Measurements from ENCODE around the gene EEFSEC. TPM values are rescaled to one million over a fixed set of nuclear protein-coding genes. Genes with fewer than 3 reads are reported as not detected.
A peak's percentile ranks its signal among the peaks of the same experiment; 100 is the strongest.

EEFSEC gene
- total and polyA plus RNA-seq, 2 of the 4 experiments (the other 2 are of a cell fraction), result 4.5 to 9.3 TPM

- Histone ChIP-seq H3K27me3 (ENCODE audit: control insufficient read depth, insufficient read depth, low read length) (no peaks in the 10 kb centered on the region), H2BK120ac (ENCODE audit: low read depth, low read length) (no peak overlapping the region), H2BK15ac (ENCODE audit: low read depth, low read length) (no peak overlapping the region), H3K9me1 (ENCODE audit: insufficient read depth, low read length) (peaks cover 10% of the 10 kb centered on the region; the same call in 1 of the 2 replicates), H4K91ac (ENCODE audit: insufficient read depth, low read depth, low read length) (no peak overlapping the region), H4K20me1 (ENCODE audit: insufficient read depth, low read length) (no peaks in the 10 kb centered on the region; the same call in 1 of the 2 replicates), H3K4me2 (ENCODE audit: low read depth, low read length) (no peak overlapping the region), H3K79me1 (ENCODE audit: low read depth in 1 of 2, low read length in 2 of 2) (no peaks in the 10 kb centered on the region), H4K8ac (ENCODE audit: low read depth in 2 of 2, low read length in 2 of 2) (no peak overlapping the region), H3K4me3 (ENCODE audit: insufficient read depth, low read depth, low read length) (no peak overlapping the region), H3K18ac (ENCODE audit: low read depth, low read length) (no peak overlapping the region), H2BK20ac (ENCODE audit: low read depth, low read length) (no peak overlapping the region), H3K14ac (replicated peaks; ENCODE audit: low read depth, low read length) (no peak overlapping the region; the same call in 1 of the 2 replicates), H2AK9ac (replicated peaks; ENCODE audit: low read depth, low read length, poor library complexity) (peak overlapping the region; percentile 77), H3K4ac (ENCODE audit: low read depth, low read length) (no peak overlapping the region), H2AK5ac (ENCODE audit: low read depth, low read length) (no peak overlapping the region), H3K36me3 (ENCODE audit: control insufficient read depth, insufficient read depth, low read length) (no peaks in the 10 kb centered on the region), H2BK5ac (ENCODE audit: low read depth, low read length, poor library complexity, severe bottlenecking) (no peak overlapping the region), H3K9ac (ENCODE audit: low read depth, low read length) (no peak overlapping the region), H3K56ac (ENCODE audit: extremely low read depth, insufficient read depth, low read length) (no peak overlapping the region), H3K4me1 (ENCODE audit: control insufficient read depth, insufficient read depth, low read length) (no peaks in the 10 kb centered on the region), H3K23ac (ENCODE audit: low read depth, low read length) (no peak overlapping the region), H3K9me3 (ENCODE audit: control insufficient read depth, insufficient read depth, low read length) (no peaks in the 10 kb centered on the region), H4K5ac (ENCODE audit: low read depth, low read length) (no peak overlapping the region), H3K27ac (ENCODE audit: insufficient read depth, low read length) (no peak overlapping the region), H2AFZ (replicated peaks; ENCODE audit: low read length, poor library complexity) (peak overlapping the region; percentile 25)
- POLR2A ChIA-PET (ENCODE audit: unreplicated experiment), result no interaction called here
- in situ Hi-C loops (cut with MboI; ENCODE audit: low sequenced_read_pairs), result no loop called here
- peak; percentile 49 for ATAC-seq (ENCODE audit: low read depth)
- TF ChIP-seq MAFK (IDR thresholded peaks at IDR 0.05; ENCODE audit: low read depth, low read length), result no peak
- TF ChIP-seq CHD1 (IDR thresholded peaks at IDR 0.05; ENCODE audit: low read depth, low read length), result no peak
- TF ChIP-seq USF2 (IDR thresholded peaks at IDR 0.05; ENCODE audit: low read depth, low read length), result peak; percentile 12; the same call in 1 of the 2 replicates
- no peak for TF ChIP-seq MAZ (IDR thresholded peaks at IDR 0.05; ENCODE audit: borderline replicate concordance, low read depth, low read length)
- CTCF ChIA-PET, result interaction anchor here (0.6 to 0.7 kb wide), 2 partner anchors 107 to 1458 kb away, joined by 3 to 6 read pairs; no protein-coding TSS in a partner anchor
- peak; percentile 14 for DNase-seq
- 73% methylated on average over 3 of the region's 4 CpGs; no CpG with 5 or more reads in 1 of the 2 experiments for WGBS, 2 experiments (ENCODE audit: extremely low coverage in 2 of 2, insufficient read length in 1 of 2)
- intact Hi-C loops (cut with micrococcal nuclease), result no loop called here
- BruUV-seq (replicated peaks), result no TSS peak
- dilution Hi-C loops (cut with HindIII; ENCODE audit: low sequenced_read_pairs, unreplicated experiment), result no loop called here
Observed at GRCh38 chr3:128367761-128368160, 214.5 kb downstream of the EEFSEC start.
